NCI-H526 (cell line): Measurements from ENCODE around the gene SMG6.
A peak's percentile ranks its signal among the peaks of the same experiment; 100 is the strongest.

Source experiments
- DNase-seq, 2 experiments: peaks; one replicate each; lab custom pipeline; 2025; lab: John Stamatoyannopoulos, UW

Gene SMG6

GRCh38 chr17:2105663-2106062, 197.9 kb downstream of the SMG6 start:
- no peak for DNase-seq

- no peak for DNase-seq
These were observed 200.4 kb downstream of the SMG6 start for GRCh38 chr17:2102931-2103809.

- DNase-seq = no peak
These were observed 201.9 kb downstream of the SMG6 start for GRCh38 chr17:2101448-2102257.

- DNase-seq = no peak
These were observed 208.1 kb downstream of the SMG6 start for GRCh38 chr17:2095536-2095910.

- peak in 1 of 2 experiments; percentile 7 for DNase-seq
These were observed 208.6 kb downstream of the SMG6 start for GRCh38 chr17:2094891-2095535.

- no peak for DNase-seq
These were observed 210.2 kb downstream of the SMG6 start for GRCh38 chr17:2093349-2093748.

GRCh38 chr17:2092253-2092652, 211.3 kb downstream of the SMG6 start:
- DNase-seq = no peak

- no peak for DNase-seq
These were observed 212.6 kb downstream of the SMG6 start for GRCh38 chr17:2090804-2091534.

- DNase-seq = no peak
These were observed 213.4 kb downstream of the SMG6 start for GRCh38 chr17:2090210-2090641.

- no peak for DNase-seq
These were observed 214.6 kb downstream of the SMG6 start for GRCh38 chr17:2089021-2089422.

GRCh38 chr17:2087597-2088211, 215.9 kb downstream of the SMG6 start:
- DNase-seq = no peak

- no peak for DNase-seq
These were observed 217.3 kb downstream of the SMG6 start for GRCh38 chr17:2086306-2086705.

GRCh38 chr17:2085648-2085949, 218.0 kb downstream of the SMG6 start:
- DNase-seq = no peak

GRCh38 chr17:2084766-2085647, 218.6 kb downstream of the SMG6 start:
- no peak for DNase-seq

- no peak for DNase-seq
These were observed 219.4 kb downstream of the SMG6 start for GRCh38 chr17:2084036-2084765.

- DNase-seq = no peak
These were observed 220.0 kb downstream of the SMG6 start for GRCh38 chr17:2083613-2084035.

GRCh38 chr17:2082003-2082781, 221.4 kb downstream of the SMG6 start:
- DNase-seq = no peak

GRCh38 chr17:2081564-2081963, 222.0 kb downstream of the SMG6 start:
- no peak for DNase-seq

- no peak for DNase-seq
These were observed 226.5 kb downstream of the SMG6 start for GRCh38 chr17:2077040-2077439.
